OCI-LY7 (cell line): ENCODE measurements around the gene CA12. TPM values are rescaled to one million over a fixed set of nuclear protein-coding genes. Genes with fewer than 3 reads are reported as not detected.

Experiments used
- BruUV-seq: library from RNA; stranded (reverse); fragments of 400-500 nt; replicated peaks from 2 replicates; lab custom pipeline; 2021; lab: Mats Ljungman, UMichigan
- CTCF ChIA-PET: fragments of 300-600 bp; sonication (Branson Sonifier 250); formaldehyde crosslinking; loops from one replicate; lab custom pipeline; 2022; ENCODE audit warnings: antibody characterized with exemption; ENCODE audit not compliant: unreplicated experiment; lab: Charles Lee
- POLR2A ChIA-PET: fragments of 300-600 bp; sonication (Branson Sonifier 250); formaldehyde crosslinking; loops from one replicate; lab custom pipeline; 2022; ENCODE audit warnings: antibody characterized with exemption; lab: Charles Lee
- DNase-seq: peaks from one replicate; pipeline ENCODE4 v3.0.0-alpha.2; 2015; ENCODE audit warnings: low spot score
- H2AFZ ChIP-seq: fragments of 200-600 bp; sonication (generic), shearing (Covaris generic); 2 replicates; pipeline ENCODE4 v1.6.1; 2014; ENCODE audit warnings: mild to moderate bottlenecking, antibody characterized with exemption, low read length, moderate library complexity
- H3K27ac ChIP-seq: fragments of 200-600 bp; sonication (generic); 2 replicates; pipeline ENCODE4 v1.5.1; 2014; ENCODE audit warnings: mixed run types, low read depth, mild to moderate bottlenecking, moderate library complexity, low read length, inconsistent platforms; ENCODE audit not compliant: poor library complexity, severe bottlenecking
- H3K36me3 ChIP-seq: fragments of 200-600 bp; sonication (generic); 2 replicates; pipeline ENCODE4 v1.6.1; 2014; ENCODE audit warnings: mild to moderate bottlenecking, antibody characterized with exemption, low read length, moderate library complexity, mixed read lengths; ENCODE audit not compliant: insufficient read depth
- H3K4me1 ChIP-seq: fragments of 200-600 bp; sonication (generic); 2 replicates; pipeline ENCODE4 v1.5.1; 2014; ENCODE audit warnings: mild to moderate bottlenecking, low read length; ENCODE audit not compliant: insufficient read depth, poor library complexity, severe bottlenecking
- H3K4me2 ChIP-seq: fragments of 200-600 bp; sonication (generic); 2 replicates; pipeline ENCODE4 v1.6.1; 2014; ENCODE audit warnings: mild to moderate bottlenecking, low read length
- H3K4me3 ChIP-seq: fragments of 200-600 bp; sonication (generic); 2 replicates; pipeline ENCODE4 v1.5.1; 2014; ENCODE audit warnings: mild to moderate bottlenecking, low read depth, low read length; ENCODE audit not compliant: poor library complexity, severe bottlenecking
- H3K79me2 ChIP-seq: fragments of 200-600 bp; sonication (generic); 2 replicates; pipeline ENCODE4 v1.6.1; 2016; ENCODE audit warnings: low read depth, mild to moderate bottlenecking, low read length, moderate library complexity, mixed read lengths; ENCODE audit not compliant: insufficient read depth
- H3K9me2 ChIP-seq: fragments of 200-600 bp; sonication (generic); 2 replicates; pipeline ENCODE4 v1.6.1; 2016; ENCODE audit warnings: mild to moderate bottlenecking, low read length, mixed read lengths; ENCODE audit not compliant: insufficient read depth
- H3K9me3 ChIP-seq: fragments of 200-600 bp; sonication (generic); 2 replicates; pipeline ENCODE4 v1.6.1; 2014; ENCODE audit warnings: mild to moderate bottlenecking, mixed run types, low read length, mixed read lengths
- H4K20me1 ChIP-seq: fragments of 200-600 bp; sonication (generic); 2 replicates; pipeline ENCODE4 v1.6.1; 2014; ENCODE audit warnings: mild to moderate bottlenecking, antibody characterized with exemption, low read length, moderate library complexity, mixed read lengths; ENCODE audit not compliant: insufficient read depth
- EZH2phosphoT487 ChIP-seq: fragments of 200-600 bp; sonication (generic); IDR thresholded peaks from 2 replicates; pipeline ENCODE4 v1.6.1; 2018; ENCODE audit warnings: low read depth, borderline replicate concordance, mild to moderate bottlenecking, mixed run types, antibody characterized with exemption, low read length, moderate library complexity, mixed read lengths
- intact Hi-C: fragments of 100-400 bp; cut with micrococcal nuclease; formaldehyde crosslinking; loops from one replicate; pipeline ENCODE4 v1.10.0; 2022; ENCODE audit not compliant: unreplicated experiment
- total RNA-seq, 2 experiments: library from RNA; depleted of rRNA in 1 of 2; stranded (reverse); fragments of >200 nt in 1 of 2; shearing (Covaris generic) in 1 of 2; gene quantifications; 2 replicates each; pipeline ENCODE4 v1.2.3, GENCODE V29; 2014 to 2022
- TF ChIP-seq, protein P1 (sequence below): fragments of 200-600 bp; sonication (generic); conservative IDR thresholded peaks from 2 replicates; pipeline ENCODE4 v1.5.1; 2014; ENCODE audit warnings: mild to moderate bottlenecking, antibody characterized with exemption, low read length, moderate library complexity, mixed read lengths

CA12 gene
- total RNA-seq, 2 experiments from 2014 or later: not detected

DNA sequence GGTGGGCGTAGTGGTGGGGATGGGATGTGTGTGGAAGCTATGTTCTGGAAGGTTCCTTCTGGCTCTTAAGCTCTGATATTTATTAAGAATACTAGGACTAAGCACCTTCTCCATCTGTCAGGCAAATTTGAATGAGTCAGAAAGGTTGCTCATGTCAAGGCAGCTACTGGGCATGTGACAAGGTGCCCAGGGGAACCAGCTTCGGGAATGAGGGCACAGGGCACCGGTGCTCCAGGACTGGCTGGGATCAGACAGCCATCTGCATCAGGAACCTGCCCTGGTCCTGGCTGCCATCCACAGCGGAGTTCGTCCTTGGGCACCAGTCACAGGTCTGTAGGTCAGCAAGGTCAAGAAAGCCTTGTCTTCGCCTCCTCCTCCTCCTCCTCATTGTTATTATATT, 32.5 kb downstream of the CA12 start:
- intact Hi-C loops: no loop called here
- H3K4me1 ChIP-seq: no peaks in the 10 kb centered on the region
- H3K4me2 ChIP-seq: no peak overlapping the region
- BruUV-seq: no TSS peak
- no peak overlapping the region for H2AFZ ChIP-seq
- H4K20me1 ChIP-seq: no peaks in the 10 kb centered on the region
- no peak for TF ChIP-seq EZH2phosphoT487
- H3K27ac ChIP-seq: no peak overlapping the region
- H3K36me3 ChIP-seq: no peaks in the 10 kb centered on the region
- ChIA-PET CTCF (no interaction called here), POLR2A (no interaction called here)
- no peak for DNase-seq
- no peaks in the 10 kb centered on the region for H3K9me2 ChIP-seq
- no peaks in the 10 kb centered on the region for H3K9me3 ChIP-seq
- H3K79me2 ChIP-seq: no peaks in the 10 kb centered on the region
- H3K4me3 ChIP-seq: no peak overlapping the region

DNA sequence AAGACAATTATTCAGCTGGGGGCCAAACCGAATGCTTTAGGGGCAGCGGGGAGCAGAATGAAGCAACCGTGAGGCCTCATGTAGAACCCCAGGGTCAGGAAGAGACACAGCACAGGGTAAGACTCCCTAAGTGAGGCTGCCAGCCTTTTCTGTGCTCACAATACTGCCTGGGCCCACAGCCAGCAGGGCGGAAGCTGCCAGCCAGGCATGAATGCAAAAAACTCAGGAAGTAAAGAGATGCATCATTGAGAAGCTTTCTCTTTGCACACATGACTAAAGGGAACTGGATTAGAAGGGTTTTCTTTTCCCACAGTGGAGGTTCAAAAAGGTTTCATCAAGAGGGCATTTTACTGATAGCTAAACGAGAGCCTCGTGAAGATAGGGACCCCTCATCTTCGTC, 33.3 kb downstream of the CA12 start:
- POLR2A ChIA-PET: no interaction called here
- no peaks in the 10 kb centered on the region for H3K36me3 ChIP-seq
- no peak overlapping the region for H3K27ac ChIP-seq
- H2AFZ ChIP-seq: no peak overlapping the region
- DNase-seq: no peak
- no peaks in the 10 kb centered on the region for H3K4me1 ChIP-seq
- no TSS peak for BruUV-seq
- TF ChIP-seq, protein P1, sequence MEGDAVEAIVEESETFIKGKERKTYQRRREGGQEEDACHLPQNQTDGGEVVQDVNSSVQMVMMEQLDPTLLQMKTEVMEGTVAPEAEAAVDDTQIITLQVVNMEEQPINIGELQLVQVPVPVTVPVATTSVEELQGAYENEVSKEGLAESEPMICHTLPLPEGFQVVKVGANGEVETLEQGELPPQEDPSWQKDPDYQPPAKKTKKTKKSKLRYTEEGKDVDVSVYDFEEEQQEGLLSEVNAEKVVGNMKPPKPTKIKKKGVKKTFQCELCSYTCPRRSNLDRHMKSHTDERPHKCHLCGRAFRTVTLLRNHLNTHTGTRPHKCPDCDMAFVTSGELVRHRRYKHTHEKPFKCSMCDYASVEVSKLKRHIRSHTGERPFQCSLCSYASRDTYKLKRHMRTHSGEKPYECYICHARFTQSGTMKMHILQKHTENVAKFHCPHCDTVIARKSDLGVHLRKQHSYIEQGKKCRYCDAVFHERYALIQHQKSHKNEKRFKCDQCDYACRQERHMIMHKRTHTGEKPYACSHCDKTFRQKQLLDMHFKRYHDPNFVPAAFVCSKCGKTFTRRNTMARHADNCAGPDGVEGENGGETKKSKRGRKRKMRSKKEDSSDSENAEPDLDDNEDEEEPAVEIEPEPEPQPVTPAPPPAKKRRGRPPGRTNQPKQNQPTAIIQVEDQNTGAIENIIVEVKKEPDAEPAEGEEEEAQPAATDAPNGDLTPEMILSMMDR: no peak
- no peak for TF ChIP-seq EZH2phosphoT487
- no peaks in the 10 kb centered on the region for H3K9me3 ChIP-seq
- H4K20me1 ChIP-seq: no peaks in the 10 kb centered on the region
- H3K4me3 ChIP-seq: no peak overlapping the region
- intact Hi-C loops: no loop called here
- H3K79me2 ChIP-seq: no peaks in the 10 kb centered on the region
- H3K9me2 ChIP-seq: no peaks in the 10 kb centered on the region
- CTCF ChIA-PET: no interaction called here
- no peak overlapping the region for H3K4me2 ChIP-seq

DNA sequence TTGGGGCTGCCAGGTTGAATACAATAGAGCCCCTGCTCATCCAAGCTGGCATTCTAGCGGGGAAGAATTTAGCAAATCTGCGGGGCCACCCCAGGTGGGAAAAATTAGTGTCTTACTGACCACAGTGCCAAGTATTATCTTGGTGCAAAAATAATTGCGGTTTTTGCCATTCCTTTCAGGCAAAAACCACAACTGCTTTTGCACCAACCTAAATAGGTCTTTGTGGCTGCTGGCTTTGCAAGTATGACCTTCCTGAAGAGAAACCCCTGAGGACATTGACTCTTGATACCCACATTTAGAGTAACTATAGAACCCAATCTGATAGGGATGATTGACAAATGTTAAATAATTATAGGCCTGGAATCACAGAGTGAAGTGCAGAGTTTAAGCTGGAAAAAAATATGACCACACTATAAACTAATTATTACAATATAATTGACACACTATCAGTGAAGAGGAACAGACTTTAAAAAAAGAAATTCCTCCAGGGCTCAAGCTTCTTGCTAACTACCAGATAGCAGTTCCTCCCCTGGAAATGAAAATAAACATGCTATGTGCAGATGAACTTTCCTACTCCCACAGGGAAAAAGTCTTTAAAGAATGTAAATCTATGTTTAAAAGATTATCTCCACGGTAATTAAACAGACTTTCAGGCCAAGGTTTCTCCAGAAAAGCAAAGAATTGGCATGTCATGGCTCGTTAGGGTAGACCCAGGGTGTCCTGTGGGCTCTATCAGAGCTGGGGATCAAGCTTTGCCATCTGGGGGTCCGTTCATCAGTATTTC, 34.4 kb downstream of the CA12 start:
- H3K4me2 ChIP-seq: no peak overlapping the region
- H3K4me3 ChIP-seq: no peak overlapping the region
- ChIA-PET CTCF (no interaction called here), POLR2A (no interaction called here)
- H2AFZ ChIP-seq: no peak overlapping the region
- H3K9me2 ChIP-seq: no peaks in the 10 kb centered on the region
- no peaks in the 10 kb centered on the region for H3K36me3 ChIP-seq
- no peaks in the 10 kb centered on the region for H3K79me2 ChIP-seq
- no peak overlapping the region for H3K27ac ChIP-seq
- TF ChIP-seq, protein P1: no peak
- TF ChIP-seq EZH2phosphoT487: no peak
- BruUV-seq: no TSS peak
- H4K20me1 ChIP-seq: no peaks in the 10 kb centered on the region
- intact Hi-C loops: no loop called here
- no peaks in the 10 kb centered on the region for H3K9me3 ChIP-seq
- H3K4me1 ChIP-seq: no peaks in the 10 kb centered on the region
- DNase-seq: no peak
